GM21447 (cell line): ENCODE data around the gene PIK3R4.

ENCODE experiments used
- ATAC-seq: cut with Tn5 transposase; IDR thresholded peaks from one replicate; pipeline ENCODE4 v1.9.1; 2021; ENCODE audit not compliant: unreplicated experiment

Gene PIK3R4

DNA sequence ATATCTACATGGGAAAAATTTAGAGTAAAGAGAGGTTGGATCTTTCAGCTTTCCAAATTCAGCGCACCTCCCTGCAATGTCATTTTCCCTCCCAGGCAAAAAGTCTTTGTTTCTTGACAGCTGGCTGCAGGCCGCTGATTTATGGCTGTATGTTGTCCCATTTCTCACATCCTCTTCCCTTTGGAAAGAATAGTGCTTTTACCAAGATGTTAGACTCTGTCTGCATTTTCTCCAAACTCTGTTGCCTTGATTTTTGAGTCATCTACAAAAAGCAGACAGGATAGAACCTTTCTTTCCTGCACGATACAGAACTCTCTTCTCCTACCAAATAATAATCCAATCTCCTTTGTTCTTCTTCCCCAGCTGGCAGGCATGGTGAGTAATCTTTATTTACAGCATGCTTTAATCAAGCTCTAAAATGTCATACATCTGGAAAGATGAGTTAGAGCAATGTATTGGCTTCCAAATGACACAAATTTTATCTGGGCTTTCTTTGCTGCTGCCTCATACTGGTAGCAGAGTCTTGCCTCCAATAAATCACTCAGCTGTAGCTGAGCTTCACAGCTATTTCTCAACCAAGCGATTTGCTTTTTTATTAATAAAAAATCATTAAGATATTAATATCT lies 101.9 kb downstream of the PIK3R4 start:
- no peak for ATAC-seq

DNA sequence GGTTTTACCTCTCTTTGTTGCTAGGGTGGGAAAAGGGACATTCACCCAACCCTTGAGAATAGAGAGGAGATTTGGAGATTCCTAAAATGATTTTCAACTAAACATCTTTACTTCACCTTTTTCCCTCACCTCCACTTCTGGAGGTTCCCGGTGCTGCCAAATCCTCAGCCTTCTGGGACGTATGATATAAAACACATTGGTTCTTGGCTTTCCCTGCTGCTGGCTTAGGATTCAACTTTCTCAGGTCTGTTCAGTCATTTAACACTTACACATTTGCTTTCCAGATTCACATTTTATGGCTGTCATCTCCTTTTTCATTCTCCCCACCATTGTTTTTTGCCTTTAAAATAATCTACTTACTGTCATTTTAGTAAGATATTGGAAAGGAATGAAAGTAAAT lies 106.6 kb downstream of the PIK3R4 start:
- ATAC-seq: no peak

DNA sequence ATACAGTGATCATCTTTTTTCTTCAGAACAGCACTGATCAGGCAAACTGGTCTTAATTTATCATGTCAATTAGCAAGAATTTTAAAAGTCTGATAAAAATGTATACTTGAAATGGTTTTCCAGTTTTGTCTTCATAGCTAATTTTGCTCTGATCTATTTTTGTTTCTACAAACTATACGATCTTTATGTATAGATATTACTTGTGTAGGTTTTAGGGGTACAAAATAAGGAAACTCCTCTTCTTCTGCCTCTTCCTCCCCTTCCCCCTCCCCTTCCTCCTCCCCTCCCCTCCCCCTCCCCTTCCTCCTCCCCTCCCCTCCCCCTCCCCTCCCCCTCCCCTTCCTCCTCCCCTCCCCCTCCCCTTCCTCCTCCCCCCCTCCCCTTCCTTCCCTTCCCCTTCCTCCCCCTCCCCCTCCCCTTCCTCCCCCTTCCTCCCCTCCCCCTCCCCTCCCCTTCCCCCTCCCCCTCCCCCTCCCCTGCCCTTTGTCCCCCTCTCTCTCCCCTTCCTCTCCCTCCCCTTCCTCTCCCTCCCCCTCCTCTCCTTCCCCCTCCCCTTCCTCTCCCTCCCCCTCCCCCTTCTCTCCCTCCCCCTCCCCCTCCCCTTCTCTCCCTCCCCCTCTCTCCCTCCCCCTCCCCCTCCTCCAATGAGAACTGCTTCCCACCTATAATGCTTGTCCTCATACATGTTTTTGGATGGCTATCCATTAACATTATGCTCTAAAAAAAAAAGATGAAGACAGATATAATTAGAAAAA lies 110.0 kb downstream of the PIK3R4 start:
- no peak for ATAC-seq

DNA sequence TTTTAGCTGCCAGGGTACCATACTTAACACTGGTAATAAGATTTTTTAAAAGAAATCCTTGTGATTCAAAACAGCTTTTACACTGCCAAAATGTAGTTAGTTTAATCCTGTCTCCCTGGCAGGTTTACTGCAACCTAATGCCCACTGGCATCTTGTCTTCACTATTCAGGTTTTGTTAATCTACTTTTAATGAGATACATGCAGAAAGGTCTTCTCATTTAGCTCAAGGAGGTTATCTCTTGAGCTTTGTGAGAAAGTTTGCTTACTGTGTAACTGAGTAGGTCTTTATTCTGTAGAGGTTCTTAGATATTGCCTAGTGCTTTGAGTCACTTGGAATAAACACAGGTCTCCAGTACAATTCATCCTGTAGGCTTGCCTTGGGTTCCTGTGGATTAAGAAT lies 110.7 kb downstream of the PIK3R4 start:
- ATAC-seq: no peak

DNA sequence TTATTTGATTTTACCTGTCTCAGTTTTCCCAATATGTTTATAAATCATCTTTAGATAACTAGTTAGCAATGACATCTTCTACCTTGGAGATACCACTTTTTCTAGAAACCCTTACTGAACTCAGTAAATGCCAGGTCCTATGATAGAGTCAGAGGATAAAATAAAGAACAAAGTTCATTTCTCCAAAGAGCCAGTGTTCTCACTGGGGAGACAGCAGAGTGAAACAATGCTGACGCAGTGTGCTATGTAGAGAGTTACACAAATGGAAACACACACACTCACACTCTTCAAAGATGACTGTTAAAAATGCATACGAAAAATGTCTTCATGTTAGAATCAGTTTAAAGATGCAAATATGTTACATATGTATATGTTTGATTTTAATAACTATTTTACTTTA lies 111.3 kb downstream of the PIK3R4 start:
- ATAC-seq: no peak
